GM10248 (cell line): Measurements from ENCODE around the gene CRYGN.

Source experiments
- CTCF ChIA-PET: fragments of 300-600 bp; sonication (Branson Sonifier 250); formaldehyde crosslinking; extraction: SDS; loops from one replicate; lab custom pipeline; 2021; ENCODE audit warnings: antibody characterized with exemption; lab: Yijun Ruan, JAX
- POLR2A ChIA-PET: fragments of 350-650 bp; sonication (Branson Sonifier 250); formaldehyde crosslinking; extraction: SDS; loops from one replicate; lab custom pipeline; 2020; ENCODE audit warnings: antibody characterized with exemption; lab: Yijun Ruan, JAX
- DNase-seq: peaks from one replicate; pipeline ENCODE4 v3.0.0; 2012; ENCODE audit errors: extremely low spot score
- CTCF ChIP-seq: IDR thresholded peaks from 2 replicates; pipeline ENCODE4 v1.5.1; 2012; ENCODE audit warnings: mild to moderate bottlenecking, low read depth; ENCODE audit errors: extremely low read depth, missing control alignments, control extremely low read depth

Gene CRYGN

GRCh38 chr7:151386301-151387160, 53.4 kb downstream of the CRYGN start:
- POLR2A ChIA-PET: no interaction called here
- CTCF ChIA-PET: no interaction called here
- DNase-seq: no peak
- no peak for TF ChIP-seq CTCF

- CTCF ChIA-PET: interaction anchor here (1.3 kb wide), 1 partner anchor 63 kb away, joined by 3 read pairs; no protein-coding TSS in a partner anchor
- POLR2A ChIA-PET: no interaction called here
- TF ChIP-seq CTCF: no peak
- DNase-seq: no peak
Observed at GRCh38 chr7:151385626-151386300, 54.2 kb downstream of the CRYGN start.

- TF ChIP-seq CTCF: no peak
- POLR2A ChIA-PET: no interaction called here
- CTCF ChIA-PET: interaction anchor here (1.3 kb wide), 2 partner anchors 64 to 70 kb away, joined by 3 read pairs; no protein-coding TSS in a partner anchor
- DNase-seq: no peak
Observed at GRCh38 chr7:151384776-151385625, 54.9 kb downstream of the CRYGN start.

- no peak for TF ChIP-seq CTCF
- ChIA-PET POLR2A (no interaction called here), CTCF (interaction anchor here (1.3 kb wide), 2 partner anchors 65 to 69 kb away, joined by 3 read pairs; no protein-coding TSS in a partner anchor)
- DNase-seq: no peak
Observed at GRCh38 chr7:151384352-151384697, 55.6 kb downstream of the CRYGN start.

GRCh38 chr7:151383638-151384351, 56.1 kb downstream of the CRYGN start:
- no peak for TF ChIP-seq CTCF
- DNase-seq: no peak
- ChIA-PET CTCF (interaction anchor here (1.3 kb wide), 1 partner anchor 69 kb away, joined by 3 read pairs; no protein-coding TSS in a partner anchor), POLR2A (no interaction called here)
